SW 1271 (cell line): ENCODE measurements around the gene GNPTAB.
"Not testable (repeated sequence)": the region's sequence is repeated elsewhere in the genome, so short reads cannot be mapped to it uniquely, and the experiment has no call there.

Experiments used
- DNase-seq, 2 experiments: peaks; one replicate each; lab custom pipeline; 2025; lab: John Stamatoyannopoulos, UW

GNPTAB gene

DNA sequence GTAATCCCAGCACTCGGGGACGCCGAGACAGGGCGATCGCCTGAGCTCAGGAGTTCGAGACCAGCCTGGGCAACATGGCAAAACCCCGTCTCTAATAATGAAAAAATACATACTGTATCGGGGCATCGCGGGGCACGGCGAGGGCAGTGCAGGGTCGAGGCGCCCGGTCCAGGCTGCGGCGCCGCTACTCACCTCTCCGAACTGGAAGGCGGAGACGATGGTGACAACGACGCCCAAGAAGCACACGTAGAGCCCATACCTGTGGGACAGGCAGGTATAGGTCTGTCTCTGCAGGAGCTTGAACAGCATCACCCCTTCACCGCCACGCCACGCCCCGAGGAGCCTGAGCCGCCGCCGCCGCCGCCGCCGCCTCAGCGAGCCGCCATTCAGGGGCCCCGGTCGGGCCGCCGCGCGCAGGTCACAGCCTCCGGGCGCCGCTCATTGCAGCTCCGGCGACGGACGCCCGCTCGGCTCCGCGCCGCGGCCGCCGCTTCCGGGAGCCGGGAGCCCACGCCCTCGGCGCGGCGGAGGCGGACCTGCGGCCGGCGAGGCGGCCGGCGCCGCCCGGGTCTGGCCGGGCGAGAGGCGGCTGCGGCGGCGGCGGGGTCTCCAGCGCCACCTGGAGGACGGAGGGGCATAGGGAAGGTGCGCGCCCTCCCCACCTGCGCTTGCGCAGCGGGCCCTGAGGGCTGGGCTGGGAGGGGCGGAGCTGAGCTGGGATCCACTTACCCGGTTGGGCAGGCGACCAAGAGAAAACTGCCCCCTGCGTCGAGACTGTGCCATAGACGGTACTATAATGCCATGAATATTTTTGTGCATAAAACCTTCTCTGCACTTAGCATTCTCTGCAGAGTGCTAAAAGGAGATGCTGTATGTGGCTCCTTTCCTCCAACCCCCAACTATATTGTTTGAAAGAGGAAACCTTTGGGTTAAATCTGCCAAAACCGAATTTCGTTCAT, at the start of gene GNPTAB:
Gene GNPTAB (minus strand): TSS at position 593 of the 959 bp plus-strand sequence. CDS start 284 bp downstream, at position 309.
- peak; percentile 40 to 77 for DNase-seq

DNA sequence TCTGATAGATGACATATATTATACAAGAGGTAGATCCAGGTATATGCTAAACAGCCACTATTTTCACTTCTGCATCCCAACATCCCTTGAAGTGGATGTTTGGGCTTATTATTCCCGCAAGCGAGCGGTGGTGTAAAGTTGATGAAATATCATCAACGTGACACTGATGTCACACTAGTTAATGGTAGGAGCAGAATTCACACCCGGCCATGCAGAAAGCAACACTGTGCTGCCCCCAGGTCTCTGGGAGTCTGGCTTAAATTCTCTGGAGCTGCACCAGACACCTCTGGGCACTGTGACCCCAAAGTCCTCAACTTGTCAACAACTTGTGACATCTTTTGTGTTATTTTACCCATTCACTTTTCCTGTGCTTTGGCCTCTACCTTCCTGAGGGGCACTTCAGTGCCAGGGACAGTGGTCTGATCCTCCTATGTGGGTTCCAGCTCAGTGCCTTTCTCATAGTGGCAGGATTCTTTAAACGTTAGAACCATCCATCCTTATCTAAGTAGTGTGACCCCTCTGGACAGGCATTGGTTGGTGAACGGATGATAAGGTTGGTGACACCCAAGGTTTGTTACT, 47.6 kb upstream of the GNPTAB start:
- peak in 1 of 2 experiments; percentile 7 for DNase-seq

DNA sequence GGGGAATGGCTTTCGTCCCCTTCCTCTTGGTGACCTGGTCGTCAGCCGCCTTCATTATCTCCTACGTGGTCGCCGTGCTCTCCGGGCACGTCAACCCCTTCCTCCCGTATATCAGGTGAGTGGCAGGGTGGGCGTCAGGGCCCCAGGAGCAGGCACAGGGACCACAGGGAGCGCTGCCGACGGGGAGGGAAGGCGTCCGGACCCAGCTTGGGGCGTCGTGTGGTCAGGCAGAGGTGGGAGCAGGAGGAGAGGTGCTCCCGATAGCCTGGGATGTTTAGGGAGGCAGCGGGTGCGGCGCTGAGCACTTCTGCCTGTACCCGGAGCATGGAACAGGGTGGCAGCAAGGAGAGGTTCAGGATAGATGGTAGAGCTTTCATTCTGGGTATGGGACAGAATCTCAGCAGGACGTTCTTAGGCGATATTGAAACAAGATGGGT, 47.1 kb upstream of the GNPTAB start:
- DNase-seq, result no peak

DNA sequence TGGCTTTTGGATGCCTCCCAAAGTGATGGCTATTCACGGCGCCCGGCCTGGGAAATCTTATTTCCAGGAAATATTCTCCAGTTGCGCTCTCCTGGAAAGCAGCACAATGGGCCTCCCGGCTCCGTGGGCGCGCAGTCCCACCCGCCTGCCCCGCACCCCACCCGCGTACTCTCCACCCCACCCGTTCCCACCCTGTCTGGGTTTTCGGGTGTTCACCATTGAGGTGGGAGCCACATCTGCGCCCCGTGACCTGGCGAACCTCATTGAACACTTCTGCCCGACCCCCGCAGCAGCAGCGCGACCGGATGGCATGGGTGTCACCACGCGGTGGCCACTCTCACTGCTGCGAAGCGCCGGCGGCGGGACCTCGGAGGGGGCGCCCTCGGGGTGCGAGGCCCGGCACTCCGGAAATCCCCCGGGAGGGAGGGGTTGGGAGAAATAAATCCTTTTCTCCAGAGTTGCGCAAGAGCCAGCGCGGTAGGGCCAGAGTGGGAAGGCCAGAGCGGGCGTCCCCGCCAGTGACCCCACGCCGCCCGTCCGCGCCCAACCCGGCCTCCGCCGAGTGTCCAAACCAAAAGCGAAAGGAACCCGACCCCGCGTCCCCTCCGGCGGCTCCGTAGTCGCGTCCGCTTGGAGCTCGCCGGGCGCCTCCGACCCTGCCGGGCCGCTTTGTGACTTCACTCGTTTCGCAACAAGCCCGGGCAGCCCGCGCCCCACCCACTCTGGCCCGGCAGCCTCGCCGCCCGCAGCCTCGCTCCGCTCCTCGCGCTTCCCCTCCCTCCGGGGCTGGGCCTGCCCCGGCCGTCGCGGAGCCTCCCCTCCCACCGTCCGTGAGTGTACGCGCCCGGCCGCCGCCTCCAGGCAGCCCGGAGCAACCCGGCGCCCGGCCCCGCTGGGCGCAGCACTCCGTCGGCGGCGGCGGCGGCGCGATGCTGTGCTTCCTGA, 46.4 kb upstream of the GNPTAB start, which contains the start of gene DRAM1:
Gene DRAM1 (plus strand): TSS at position 720 of the 945 bp plus-strand sequence. CDS start 210 bp downstream, at position 930.
- peak; percentile 31 to 71 for DNase-seq

DNA sequence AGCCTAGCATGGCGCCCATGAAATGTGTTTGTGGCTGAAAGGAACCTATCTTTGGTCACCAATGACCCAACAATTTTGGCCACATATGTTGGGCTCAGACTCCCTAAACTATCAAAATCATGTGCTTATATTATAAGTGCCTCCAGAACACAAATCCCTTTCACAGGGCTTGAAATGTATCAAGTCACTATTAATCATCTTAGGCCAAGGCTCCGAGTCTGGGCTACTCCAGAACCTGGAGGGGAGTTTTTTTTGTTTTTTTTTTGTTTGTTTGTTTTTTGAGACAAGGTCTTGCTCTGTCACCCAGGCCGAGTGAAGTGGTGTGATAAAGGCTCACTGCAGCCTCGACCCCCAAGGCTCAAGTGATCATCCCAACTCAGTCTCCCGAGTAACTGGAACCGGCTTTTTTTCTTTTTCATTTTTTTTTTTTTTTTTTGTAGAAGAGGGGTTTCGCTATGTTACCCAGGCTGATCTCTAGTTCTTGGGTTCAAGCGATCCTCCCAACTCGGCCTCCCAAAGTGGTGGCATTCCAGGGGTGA, 45.6 kb upstream of the GNPTAB start:
- DNase-seq, result no peak

DNA sequence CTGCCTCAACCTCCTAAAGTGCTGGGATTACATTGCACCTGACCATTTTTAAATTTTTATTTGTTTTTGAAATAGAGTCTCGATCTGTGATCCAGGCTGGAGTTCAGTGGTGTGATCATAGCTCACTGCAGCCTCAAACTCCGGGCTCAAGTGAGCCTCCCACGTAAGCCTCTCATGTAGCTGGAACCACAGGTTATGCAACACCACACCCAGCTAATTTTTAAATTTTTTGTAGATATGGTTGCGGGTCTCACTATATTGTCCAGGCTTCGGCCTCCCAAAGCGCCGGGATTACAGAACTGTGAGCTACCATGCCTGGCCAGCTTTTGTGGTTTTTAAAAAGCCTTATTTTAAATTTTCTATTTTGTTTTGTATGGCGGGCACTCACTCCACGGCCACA, 44.4 kb upstream of the GNPTAB start:
- DNase-seq, result no peak

DNA sequence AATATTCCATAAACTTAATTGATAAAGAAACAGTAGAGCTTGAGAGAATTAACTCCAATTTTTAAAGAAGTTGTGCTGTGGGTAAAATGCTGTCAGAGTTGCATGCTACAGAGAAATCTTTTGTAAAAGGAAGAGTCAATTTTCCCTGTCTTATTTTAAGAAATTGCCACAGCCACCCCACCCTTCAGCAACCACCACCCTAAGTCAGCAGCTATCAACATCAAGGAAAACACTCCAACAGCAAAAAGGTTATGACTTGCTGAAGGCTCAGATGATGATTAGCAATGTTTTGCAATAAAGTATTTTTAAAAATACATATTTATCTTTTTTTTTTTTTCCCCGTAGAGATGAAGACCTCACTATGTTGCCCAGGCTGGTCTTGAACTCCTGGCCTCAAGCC, 40.2 kb upstream of the GNPTAB start:
- no peak for DNase-seq

DNA sequence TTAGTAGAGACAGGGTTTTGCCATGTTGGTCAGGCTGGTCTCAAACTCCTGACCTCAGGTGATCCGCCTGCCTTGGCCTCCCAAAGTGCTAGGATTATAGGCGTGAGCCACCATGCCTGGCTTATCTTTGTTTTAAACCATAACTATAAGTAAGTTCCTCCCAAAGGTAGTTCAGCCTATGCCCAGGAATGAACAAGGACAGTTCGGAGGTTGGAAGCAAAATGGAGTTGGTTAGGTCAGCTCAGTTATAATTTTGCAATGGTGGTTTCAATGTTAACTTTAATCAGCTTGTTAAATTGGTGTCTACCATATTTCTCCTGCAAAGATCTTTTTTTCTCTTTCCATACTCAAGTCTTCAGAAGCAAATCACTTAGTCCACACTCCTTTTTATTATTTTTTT, 36.9 kb upstream of the GNPTAB start:
- not testable (repeated sequence) for DNase-seq

DNA sequence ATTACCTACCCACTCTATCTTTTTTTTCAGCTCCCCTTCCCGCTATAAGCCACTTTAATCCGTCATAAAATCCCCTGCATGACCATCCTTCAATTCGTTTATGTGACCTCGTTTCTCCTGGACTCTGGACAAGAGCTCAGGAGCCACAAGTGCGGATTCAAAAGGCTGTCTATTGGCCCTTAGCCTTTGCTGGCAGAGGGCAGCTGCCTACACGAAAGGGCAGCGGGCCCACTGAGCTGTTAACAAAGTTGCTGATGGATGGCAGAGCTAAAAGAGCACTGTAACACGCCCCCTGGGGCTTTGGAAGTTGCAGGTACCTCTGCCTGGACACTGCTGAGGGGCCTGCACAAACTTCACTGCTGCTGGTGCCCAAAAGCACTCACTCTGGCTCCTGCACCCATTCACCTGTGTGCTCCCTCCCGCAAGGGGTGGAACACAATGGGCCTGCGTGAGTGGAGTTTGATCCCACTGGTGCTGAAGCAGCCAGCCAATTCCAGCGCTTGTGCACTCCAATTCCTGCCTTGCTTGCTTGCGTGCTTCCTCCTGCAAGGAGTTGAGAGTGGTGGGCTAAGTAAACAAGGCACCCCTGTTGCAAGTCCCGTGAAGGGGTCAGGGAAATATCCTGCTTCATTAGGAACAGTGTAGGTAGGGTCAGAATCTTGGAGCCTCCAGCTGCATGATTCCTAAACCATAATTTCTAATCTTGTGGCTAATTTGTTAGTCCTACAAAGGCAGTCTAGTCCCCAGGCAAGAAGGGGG, 36.0 kb upstream of the GNPTAB start:
- no peak for DNase-seq

DNA sequence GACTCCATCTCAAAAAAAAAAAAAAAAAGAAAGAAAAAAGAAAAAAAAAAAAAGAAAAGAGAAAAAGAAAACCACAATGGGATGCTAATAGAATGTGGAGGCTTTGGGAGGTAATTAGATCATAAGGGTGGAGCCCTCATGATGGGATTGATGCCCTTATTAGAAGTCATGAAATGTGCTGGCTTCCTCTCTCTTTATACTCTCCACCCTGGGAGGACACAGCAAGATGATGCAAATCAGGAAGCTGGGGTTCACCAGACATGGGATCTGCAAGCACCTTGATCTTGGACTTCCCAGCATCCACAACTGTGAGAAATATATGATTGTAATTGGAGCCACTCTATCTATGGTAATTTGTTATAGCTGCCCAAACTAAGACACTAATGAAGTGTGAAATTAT, 33.2 kb upstream of the GNPTAB start:
- DNase-seq, result no peak

DNA sequence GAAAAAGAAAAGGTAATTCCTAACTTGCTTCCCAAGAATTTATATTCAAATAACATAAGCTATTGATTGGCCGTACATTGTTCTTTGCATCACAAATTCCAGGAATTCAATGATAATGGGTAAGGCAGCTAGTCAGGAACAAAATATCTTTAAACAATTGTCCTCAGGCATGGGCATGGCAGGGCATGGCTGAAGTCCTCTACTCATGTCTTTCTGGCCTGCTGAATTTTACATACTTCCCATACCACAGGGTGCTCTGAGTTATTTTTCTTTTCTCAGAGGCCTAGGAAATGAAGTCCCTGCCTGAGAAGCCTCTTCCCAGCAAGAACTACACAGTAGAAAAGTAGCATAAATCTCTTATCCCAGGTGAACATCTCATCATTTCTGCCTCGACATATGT, 31.5 kb upstream of the GNPTAB start:
- DNase-seq, result no peak

DNA sequence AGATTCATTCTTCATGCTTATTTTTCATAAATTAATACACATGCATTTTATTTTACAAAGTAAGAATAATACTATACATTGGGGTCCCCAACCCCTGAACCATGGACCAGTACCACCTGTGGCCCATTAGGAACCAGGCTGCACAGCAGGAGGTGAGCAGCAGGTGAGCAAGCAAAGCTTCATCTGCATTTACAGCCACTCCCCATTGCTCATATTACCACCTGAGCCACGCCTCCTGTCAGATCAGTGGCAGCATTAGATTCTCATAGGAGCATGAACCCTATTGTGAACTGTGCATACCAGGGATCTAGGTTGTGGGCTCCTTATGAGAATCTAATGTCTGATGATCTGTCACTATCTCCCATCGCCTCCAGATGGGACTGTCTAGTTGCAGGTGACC, 30.9 kb upstream of the GNPTAB start:
- not testable (repeated sequence) for DNase-seq

DNA sequence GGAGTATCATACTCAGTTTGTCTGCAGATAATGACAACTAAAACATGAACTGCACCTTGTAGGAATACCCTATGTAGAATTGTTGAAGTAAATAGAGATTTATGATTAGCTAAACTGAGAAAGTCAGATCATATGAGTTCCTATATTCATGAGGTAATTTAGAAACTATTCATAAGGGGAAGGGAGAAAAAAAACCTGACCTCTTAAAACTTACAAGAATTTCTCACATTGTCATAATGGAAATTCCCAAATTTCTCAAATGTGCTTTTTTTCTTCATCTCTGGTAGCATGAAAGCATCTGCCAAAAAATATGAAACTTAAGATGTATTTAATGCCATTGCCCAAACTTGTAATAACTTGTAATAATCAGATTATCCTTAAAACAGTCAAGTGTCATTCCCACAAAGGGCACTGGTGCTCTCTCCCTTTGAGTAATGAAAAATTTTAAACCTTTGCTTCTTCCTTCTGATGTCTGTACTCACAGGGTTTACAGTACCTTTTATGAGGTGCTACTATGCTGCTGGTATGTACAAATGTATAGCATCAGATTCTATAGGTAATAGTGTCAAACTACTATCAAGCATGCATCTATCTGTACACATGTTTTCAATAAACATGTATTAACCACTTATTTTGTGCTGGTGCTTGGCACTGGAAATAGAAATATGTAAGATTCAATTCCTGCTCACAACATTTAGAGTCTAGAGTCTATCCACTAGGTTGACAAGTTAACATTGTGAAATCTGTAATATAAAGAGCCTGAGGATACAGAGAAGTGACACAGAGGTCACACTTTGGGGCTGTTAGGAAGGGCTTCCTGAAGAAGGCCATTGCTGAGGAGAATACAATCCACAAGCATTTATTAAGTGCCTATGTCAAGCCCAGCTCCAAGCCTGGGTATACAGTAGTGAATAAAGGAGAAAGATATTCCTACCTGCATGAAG, 29.2 kb upstream of the GNPTAB start:
- no peak for DNase-seq

DNA sequence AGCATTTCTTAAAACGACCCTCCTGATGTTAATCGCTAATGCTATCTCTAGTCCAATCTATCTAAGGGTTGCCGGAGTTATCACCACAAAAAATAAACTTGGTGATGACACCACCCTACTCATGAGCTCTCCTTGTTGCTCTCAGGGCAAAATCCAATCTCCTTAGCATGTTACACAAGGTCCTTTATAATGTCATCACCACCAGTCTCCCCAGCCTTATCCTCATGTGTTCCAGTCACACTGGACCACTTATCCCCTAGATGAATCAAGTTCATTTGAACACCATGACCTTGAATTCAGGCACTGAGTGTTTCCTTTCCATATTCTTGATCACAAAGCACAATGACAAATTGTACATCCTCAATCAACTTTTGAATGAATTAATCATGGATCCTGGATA, 27.6 kb upstream of the GNPTAB start:
- no peak for DNase-seq

DNA sequence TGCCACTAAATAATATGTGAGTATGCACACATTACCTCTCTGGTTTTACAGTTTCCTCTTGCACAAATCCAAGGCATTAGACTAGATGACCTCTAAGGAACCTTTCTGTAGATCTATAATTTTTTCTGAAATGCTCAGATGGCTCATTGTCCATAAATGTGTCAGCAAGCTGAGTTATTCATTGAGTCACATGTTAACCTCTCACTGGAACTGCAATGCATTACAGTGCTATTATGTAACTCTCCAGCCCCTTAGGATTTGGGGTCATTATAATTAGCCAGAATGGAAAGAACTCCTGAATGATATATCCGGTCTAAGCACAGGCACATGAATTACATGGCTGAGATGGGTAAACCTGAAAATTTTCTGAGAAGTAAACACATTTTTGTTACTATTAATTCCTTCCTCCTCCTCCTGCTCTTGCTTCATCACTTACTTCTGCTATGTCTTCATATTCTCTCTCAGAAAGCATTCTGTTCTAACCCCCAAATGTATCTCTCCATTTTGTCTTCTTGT, 26.3 kb upstream of the GNPTAB start:
- peak in 1 of 2 experiments; percentile 21 for DNase-seq

DNA sequence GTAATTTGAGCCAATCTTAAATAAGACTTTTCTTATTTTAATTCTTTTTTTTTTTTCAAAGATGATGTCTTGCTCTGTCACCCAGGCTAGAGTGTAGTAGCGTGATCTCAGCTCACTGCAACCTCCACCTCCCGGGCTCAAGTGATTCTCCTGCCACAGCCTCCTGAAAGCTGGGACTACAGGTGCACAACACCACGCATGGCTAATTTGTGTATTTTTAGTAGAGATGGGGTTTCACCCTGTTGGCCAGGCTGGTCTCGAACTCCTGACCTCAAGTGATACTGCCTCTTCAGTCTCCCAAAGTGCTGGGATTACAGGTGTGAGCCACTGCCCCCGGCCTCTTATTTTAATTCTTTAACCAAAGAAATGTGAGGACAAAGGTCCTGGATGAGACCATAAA, 25.9 kb upstream of the GNPTAB start:
- DNase-seq, result not testable (repeated sequence)

DNA sequence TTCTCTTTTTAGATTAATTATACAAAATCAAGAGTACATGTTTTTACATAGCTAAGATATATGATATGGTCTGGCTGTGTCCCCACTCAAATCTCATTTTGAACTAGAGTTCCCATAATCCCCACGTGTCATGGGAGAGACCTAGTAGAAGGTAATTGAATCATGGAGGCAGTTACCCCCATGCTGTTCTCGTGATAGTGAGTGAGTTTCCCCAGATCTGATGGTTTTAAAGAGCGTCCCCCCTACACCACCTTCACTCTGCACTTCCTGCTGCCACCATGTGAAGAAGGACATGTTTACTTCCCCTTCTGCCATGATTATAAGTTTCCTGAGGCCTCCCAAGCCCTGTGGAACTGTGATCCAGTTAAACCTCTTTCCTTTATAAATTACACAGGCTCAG, 25.2 kb upstream of the GNPTAB start:
- no peak for DNase-seq

DNA sequence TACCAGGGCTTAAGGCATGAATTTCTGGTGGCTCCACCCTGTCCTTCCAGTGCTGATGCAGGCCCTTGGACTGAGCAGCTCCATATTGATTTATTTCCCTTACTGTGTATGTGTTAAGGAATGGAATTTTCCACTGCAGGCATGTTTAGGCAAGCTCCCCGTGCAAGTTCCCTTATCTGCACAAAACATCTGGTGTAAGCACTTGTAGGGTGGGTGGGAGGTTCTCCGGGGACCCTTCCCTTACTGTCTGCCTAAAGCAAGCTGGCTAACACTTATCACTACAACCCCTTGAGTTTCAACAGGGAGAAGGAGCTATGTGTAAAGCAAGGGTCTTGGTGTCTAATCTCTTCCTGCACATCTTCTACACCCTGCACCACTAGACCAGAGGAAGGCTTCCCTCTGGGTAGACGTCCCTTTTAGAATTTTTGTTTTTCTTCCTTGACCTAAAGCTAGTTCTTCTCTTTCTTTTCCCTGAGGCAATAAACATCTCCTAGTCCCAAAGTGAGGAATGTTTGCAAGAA, 24.7 kb upstream of the GNPTAB start:
- no peak for DNase-seq

DNA sequence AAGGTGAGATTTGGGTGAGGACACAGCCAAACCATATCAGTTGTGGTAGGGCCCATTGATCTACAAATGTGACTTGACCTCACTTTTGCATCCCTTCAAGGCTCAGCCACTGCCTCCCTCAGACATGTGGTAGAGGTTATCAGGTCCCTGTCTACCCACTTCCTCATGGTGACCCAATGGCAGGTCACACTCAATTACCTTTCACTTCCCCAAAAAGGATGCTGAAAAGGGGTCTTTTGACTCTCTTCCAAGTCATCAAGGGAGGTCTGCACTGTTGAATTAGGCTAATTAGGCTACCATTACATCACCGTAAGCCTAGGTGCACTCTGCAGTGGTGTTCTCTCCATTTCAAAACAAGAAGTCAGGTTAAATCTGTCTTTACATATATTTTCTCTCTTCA, 24.0 kb upstream of the GNPTAB start:
- DNase-seq, result no peak
